GF-D8 (cell line): ENCODE measurements around the gene PPM1L.
"Not testable (repeated sequence)": the region's sequence is repeated elsewhere in the genome, so short reads cannot be mapped to it uniquely, and the experiment has no call there.

Experiments
- DNase-seq: peaks from one replicate; lab custom pipeline; 2025; lab: John Stamatoyannopoulos, UW

The PPM1L gene

DNA sequence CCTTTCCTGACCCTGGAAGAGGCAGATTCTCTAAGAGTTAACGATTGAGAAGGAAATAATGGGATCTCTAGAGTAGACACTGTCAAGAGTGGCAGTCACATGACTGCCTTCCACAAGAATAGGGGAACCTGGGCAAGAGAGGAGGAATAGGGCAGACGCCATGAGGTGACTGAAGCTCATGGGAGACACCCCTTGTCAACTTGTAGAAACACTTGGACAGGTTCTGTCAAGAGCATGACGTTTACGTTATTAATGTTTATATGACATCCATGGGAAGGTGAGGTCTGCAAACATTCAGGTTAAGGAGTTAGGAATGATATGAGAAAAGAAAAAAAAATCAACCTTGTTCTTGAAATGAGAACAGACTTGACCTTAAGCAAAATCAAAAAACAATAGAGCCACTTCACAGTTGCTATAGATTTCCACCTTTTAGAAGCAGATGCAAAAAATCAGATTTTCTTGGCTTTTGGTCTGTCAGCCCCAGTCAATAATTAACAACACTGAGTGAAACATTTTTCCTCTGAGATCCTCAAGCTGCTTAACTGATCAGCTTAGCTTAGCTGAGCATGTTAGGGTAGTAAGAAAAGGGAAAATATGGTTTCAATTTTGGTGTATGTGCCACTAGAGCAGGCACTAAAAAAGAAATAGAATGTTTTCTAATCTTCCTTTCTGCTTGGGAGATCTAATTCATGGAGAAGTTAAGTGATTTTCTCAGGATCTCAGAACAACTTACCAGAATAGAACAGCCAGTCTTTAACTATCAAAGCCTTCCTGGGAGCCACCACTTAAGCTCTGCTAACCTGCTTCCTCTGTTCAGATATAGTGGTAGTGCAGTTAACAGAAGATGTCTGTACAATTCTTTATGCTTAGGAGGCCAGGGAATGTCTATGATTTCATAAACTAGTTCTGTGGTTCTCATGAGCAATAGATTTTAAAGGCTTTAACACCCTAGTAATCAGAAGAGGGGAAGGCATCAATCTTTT is 232.2 kb downstream of the PPM1L start:
- DNase-seq = no peak

DNA sequence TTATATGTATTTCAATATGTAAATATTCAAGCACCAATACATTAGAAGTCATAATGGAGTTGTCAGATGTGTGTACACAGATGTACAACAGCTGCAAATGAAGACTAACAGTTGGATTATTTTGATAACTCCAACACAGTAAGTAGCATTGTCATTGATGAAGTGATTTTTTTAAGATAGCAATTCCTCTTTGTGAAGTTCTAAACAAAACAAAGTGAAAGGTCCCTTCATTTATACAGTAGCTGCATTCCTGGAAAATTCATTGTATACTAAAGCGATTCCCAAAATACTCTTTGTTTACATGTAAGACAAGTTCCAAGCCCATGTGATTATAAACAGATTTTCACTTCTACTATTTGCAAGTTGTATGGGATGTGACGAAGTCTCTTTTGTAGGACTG is 234.4 kb downstream of the PPM1L start:
- DNase-seq = no peak

DNA sequence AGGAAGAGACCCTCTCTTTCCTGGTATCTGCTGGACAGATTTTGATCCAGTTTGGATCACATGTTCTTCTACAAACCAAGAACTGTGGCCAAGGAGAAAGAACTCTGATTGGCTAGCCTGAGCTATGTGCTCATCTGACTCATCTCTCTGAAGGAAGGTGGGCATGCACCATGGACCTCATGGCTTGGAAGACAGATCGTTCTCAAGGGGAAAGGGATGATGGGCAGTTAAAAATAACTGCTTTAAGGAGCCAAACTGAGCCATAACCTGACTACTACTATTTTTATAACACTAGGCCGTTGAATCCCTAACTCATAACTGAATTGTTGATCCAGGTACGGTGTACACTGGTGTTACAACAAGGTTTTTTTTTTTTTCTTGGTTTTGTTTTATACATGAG is 236.7 kb downstream of the PPM1L start:
- no peak for DNase-seq

DNA sequence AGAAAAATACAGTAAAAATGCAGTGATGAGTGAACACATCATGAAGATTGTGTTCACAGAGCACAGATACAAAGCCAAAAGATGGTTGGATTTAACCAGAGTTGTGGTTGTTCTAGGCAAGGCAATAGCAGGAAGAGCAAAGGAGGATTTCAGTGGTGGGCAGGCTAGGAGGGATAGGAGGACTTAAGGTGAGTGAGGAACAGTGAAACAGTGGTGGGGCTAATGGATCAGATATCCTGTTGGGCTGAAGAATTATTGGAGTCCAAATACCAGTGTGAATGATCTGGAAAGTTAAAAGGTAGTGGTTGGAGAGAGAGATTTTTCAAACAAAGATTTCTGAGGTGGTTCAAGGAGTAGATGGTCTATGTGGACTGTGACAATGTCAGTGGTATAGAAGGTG is 240.8 kb downstream of the PPM1L start:
- no peak for DNase-seq

DNA sequence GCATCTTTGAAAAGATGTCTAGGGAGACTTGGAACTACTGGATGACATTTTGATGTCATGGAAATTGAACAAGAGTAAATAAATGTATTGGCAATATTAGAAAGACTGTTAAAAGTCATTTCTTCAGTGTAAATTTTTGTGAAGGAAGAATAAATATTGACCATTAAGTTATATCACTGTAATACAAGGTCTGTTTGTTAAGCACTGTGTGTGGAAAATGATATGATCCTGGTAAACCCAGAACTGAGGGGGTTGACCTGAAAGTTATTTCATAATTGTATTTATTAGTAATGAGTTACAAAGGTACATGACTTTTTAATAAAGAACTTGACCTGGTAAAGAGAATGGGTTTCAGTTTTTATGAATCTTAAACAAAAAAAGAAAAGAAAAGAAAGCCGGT is 242.6 kb downstream of the PPM1L start:
- no peak for DNase-seq

DNA sequence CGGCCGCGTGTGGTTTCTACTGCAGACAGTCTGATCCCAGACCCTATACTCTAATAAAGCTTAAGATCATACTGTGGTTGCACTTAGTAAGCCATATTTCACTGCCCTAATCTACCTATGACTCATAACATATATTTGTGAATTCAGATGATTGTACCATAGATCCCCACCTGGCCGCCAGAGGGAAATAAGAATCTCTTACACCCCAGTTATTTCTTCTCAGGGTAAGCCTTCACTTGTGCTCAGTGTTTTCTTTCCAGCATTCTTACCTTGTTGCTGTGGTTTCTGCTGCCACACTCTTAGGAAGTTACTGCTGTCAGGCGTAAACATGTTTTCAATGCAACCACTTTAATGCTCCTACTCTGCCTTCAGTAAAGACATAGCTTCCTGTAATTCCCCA is 243.2 kb downstream of the PPM1L start:
- DNase-seq = no peak

DNA sequence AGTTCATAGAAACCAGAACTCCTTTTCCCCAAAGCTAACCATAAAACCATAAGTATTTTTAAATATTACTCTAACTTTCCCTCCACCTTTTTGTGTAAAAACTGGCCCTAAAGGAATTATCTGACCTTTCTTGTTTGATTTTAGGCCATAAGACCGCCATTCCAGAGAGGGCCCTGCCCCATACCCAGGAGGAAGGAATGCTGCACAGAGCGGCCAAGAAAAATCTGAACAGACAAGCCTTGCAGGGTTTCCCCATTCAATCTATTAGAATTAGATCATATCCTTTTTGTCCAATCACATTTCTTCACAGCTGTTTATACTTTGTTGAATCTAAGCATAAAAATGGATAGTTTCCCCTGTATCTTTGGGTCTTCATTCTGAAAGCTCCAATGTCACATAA is 252.1 kb downstream of the PPM1L start:
- DNase-seq = no peak

DNA sequence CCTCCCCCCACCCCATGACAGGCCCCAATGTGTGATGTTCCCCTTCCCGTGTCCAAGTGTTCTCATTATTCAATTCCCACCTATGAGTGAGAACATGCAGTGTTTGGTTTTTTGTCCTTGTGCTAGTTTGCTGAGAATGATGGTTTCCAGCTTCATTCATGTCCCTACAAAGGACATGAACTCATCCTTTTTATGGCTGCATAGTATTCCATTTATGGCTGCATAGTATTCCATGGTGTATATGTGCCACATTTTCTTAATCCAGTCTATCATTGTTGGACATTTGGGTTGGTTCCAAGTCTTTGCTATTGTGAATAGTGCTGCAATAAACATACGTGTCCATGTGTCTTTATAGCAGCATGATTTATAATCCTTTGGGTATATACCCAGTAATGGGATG is 254.1 kb downstream of the PPM1L start:
- DNase-seq = not testable (repeated sequence)

DNA sequence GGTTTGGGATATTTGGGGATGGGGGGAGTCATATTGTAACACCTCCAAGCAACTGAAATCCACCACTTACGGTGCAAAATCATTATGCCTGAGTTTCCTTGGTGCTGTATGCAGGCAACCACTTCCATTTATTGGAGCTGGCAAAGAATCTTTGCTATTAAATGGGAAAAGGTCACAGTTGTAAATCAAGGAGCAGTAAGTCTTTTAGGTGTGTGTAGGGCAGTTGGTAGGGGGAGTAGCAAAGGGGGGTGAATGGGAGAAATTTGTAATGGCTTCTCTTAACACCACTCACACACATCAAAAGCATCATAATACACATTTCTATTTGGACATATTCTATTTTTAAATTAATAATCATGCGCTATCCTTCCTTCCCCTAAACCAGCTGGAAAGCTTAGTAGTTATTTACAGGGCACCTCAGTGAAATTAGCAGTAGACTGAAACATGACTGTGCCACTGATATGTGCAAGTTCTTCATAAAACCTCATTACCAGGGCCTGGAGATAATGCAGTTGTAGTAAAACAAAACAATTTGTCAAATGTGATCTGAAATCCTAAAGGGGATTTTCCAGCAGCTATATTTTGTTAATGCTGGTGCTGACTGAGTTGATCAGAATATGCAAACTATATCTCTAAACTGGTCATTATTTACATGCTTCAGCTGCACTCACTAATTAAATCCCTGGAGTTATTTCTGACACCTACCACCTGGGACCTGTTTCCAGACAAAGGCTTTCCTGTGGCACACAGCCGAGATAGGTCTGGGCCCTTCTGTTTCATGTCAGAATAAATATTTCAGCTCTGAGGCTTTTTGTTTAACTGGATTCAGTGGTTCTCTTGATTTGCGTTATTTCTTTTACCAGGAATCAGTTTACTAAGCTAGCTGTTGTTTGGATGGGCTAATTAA is 259.1 kb downstream of the PPM1L start:
- no peak for DNase-seq

DNA sequence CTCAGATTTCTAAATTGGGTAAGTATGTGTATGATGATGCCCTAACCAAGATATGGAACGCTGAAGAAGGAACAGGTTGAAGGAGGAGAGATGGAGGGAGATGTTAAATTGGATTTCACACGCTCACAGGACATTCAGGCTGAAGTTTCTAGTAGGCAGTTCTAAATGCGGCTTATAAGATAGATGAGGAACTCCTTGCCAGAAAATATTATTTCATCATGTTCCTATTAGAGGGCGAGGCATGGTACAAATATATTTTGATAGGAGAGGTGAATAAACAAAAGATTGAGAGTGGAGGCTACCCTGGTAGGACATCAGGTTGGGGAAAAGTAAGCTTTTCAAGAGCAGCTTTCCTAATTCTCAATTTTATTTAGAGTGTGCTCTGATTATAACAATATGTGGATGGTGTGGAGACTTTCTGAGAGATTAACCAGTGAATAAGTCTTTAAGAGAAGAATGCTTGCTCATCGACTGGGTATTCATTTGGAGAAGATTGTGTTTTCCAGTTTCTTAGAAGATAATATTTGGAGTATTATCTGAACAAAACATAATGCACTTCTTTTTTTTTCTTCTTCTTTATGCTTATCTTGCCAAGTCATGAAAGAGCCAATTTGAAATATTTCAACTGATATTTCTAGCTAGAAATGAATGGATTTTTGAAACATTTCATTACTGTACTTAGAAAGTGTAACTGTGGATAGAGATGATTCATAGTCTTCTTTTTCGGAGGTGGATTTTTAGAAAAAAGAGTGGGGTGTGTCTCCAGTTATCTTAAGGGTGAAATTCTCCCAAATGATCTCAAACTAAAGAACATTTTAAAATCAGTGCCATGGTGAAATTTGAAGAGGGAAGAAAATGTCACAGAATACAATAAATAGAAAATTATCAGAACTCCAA is 260.6 kb downstream of the PPM1L start:
- no peak for DNase-seq

DNA sequence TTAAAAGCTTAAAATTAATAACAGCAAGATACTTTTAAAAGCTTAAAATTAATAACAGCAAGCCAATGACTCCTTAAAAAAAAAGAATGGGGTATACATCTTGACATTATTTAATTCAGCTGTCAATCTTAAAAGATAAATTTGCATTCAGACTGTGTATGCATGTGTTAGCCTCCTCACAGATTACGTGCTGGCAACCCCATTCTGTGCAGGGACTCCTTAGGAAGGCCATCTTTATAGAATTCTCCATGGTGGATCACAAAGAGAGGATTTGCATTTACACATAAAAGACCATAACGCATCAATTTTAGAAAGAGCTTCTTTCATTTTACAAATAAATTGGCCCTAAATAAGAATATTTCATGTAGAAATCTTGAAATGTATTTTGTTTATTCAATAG is 261.9 kb downstream of the PPM1L start:
- no peak for DNase-seq

DNA sequence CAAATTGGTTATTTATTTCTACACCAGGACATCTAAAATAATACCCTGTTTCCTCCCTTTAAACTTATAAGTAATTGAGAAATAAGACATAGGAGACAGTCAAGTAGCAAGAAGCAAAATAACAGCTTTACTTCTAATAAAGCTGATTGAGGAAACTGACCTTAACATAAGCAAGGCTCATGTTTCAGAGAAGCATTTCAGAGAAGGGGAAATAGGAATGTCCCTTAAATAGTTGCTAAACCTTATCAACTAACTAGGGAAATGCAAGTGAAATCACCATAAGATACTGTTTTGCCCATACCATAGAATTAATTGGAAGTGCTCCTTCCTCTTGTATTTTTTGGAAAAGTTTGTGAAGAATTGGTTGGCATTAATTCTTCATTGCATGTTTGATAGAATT is 264.2 kb downstream of the PPM1L start:
- DNase-seq = no peak

DNA sequence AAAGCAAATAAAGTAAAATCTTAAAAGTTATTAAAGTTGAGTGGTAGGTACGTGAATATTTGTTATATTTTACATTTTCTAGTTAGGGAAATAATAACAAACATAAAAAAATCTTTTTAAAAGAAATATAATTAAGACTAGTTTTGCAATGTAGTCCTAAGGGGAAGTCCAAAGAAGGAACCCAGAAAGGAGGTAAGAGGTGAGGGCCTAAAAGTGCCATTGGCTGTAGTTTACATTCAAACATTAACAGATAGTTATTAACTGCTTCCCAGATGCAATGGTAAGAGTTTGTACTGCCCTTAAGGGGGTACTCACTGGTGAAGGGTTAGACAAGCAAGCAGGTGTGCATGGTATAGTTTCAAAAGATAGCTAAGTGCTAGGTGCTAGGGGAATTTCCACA is 269.9 kb downstream of the PPM1L start:
- no peak for DNase-seq

DNA sequence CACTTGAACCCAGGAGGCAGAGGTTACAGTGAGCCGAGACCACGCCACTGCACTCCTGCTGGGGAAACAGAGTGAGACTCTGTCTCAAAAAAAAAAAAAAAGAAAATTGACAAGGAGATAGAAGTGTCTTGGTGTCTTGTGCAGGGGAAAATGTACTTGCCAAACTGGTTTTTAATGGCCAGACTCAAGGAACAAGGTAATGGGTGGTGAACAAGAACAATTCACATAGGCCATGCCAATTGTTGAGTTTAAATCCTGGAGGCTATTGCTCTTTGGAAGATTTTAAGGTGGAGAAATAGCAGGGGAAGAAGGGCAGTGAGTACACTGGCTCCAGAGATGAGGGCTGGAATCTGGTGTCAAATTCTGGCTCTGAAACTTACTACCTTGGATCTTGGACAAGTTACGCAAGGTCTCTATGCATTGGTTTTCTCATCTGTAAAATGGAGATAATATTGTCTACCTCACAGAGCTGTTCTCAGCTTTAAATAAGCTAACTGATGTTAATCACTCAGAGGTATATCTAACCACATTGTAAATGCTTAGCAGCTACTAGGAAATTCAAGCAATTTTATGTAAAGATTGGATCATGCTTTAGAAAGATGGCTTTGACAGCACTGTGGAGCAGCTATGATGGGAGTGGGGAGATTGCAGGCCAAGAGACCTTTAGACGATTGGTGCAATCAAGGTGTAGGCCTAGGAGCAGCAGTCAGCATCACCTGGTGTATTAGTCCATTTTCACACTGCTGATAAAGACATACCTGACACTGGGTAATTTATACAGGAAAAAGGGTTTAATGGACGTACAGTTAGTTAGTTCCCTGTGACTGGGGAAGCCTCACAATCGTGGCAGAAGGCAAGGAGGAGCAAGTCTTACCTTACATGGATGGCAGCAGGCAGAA is 270.8 kb downstream of the PPM1L start:
- no peak for DNase-seq

DNA sequence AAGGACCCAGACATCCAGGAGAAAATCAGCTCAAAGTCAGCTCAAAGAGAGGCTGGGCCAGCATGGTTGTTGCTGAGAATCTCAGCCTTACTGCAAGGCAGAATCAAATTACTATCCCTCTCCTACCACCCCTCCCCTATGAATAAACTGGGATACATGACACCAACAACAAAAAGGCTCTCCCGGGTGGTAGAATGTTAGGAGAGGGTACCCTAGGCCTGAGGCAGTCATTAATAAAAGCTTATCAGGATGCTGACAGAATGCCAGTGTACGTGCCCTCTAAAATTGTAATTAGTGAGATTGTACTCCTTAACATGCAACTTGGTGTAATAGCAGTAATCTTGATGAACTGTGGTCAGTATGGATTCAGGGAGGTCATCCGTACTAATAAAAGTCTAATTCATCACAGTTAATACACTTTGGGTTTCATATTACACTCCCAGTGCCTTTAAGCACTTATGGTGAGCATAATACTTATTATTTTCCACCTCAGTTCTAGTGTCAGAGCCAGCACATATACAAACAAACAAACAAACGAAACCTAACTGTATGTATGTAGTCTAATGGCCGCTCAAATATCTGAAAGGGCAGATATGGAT is 272.6 kb downstream of the PPM1L start:
- no peak for DNase-seq

DNA sequence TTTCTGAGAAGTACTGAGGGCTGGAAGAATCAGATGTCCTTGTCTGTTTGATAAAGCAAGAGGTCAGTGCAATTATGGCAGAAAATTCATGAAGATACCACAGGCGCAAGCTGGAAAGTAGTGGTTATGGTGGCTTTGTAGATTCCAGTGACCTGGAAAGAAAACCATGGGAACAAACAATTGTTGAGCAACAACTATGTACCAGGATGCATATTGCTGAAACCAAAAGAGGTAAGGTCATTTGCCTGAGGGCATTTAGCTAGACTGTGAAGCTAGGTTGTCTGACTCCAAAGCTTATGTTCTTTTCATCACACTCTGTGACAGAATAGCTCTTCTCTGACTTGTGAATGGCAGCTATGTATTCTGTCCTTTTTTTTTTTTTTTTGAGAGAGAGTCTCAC is 275.1 kb downstream of the PPM1L start:
- no peak for DNase-seq

DNA sequence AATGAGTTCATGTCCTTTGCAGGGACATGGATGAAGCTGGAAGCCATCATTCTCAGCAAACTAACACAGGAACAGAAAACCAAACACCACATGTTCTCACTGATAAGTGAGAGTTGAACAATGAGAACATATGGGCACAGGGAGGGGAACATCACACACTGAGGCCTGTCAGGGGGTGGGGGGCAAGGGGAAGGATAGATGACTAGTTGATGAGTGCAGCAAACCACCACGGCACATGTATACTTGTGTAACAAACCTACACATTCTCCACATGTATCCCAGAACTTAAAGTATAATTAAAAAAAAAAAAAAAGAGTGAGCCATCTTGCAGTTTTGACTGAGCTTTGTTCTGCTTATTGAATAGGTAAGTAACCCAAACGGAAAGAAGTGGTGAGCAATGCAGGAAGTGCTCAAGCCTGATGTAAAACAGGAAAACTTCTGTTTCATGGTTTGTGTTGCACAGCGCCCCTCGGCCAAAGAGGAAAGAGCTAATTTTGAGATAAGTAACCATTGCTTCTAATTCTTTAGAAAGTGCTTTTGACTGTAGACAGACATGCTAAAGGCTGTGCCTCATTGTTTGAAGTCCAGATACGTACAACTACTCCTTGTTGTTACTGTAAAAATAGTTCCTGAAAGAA is 279.0 kb downstream of the PPM1L start:
- peak; percentile 97 for DNase-seq

DNA sequence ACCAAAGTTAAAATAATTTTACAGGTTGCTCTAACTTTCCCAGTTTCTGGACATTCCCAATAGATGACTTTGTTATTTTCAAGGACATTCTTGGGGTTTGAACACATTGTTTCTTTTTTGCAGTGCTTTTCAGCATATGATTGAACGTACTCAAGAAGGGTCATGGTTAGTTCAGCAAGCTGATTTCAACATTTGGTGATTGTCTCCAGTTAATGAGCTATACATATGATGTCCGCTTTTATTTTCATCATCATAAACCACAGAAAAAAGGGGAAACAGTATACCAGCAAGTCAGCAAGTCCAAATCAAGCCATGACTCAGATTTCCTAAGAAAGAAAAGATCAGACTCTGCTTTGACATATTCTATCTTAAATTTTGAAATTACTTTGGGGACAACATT is 279.7 kb downstream of the PPM1L start:
- DNase-seq = peak; percentile 93

DNA sequence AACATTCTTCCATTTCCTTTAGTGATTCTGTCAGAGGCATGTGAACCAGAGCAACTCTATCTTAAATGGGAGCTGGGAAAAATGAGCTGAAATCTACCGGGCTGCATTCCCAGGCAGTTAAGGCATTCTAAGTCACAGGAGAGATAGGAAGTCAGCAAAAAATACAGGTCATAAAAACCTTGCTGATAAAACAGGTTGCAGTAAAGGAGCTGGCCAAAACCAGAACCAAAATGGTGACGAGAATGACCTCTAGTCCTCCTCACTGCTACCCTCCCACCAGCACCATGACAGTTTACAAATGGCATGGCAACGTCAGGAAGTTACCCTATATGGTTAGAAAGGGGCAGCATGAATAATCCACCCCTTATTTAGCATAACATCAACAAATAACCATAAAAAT is 282.7 kb downstream of the PPM1L start:
- DNase-seq = no peak

DNA sequence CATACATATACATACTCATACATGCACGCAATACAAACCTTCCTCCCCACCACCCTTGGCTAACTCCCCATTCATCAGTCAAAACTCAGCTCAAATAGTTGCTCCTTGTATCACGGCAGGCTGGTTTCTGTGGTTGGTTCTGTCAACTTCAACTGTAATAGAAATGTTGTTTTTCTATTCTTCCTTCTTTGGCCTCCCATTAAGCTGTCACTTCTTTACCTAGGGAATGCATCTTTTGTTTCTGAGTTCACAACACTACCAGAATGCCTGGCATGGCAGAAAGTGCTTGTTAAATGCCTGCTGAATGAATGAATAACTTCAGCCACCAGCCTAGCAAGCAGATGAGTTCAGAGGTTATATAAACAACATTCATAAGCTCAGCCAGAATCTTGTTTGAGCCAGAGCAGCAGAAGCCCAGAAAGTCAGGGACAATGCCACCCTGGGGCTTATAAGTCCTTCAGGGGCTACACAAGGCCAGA is 286.0 kb downstream of the PPM1L start:
- no peak for DNase-seq
